Measurements from ENCODE around the gene ELMO1.

Gene ELMO1

GRCh38 chr7:36861656-36862055 is 587.0 kb downstream of the ELMO1 start:
- ATAC-seq, result no peak
- Mint-ChIP-seq H3K4me3 (no peak overlapping the region), H3K27me3 (no peaks in the 10 kb centered on the region), H3K4me1 (no peaks in the 10 kb centered on the region), H3K36me3 (peaks cover 92% of the 10 kb centered on the region), H3K27ac (no peak overlapping the region), H3K9me3 (no peaks in the 10 kb centered on the region)

- no peak overlapping the region for H3K27ac Mint-ChIP-seq
- H3K4me1 Mint-ChIP-seq, result no peaks in the 10 kb centered on the region
- no peak for ATAC-seq
- peaks cover 96% of the 10 kb centered on the region for H3K36me3 Mint-ChIP-seq
- H3K9me3 Mint-ChIP-seq, result no peaks in the 10 kb centered on the region
- H3K4me3 Mint-ChIP-seq, result no peak overlapping the region
- H3K27me3 Mint-ChIP-seq, result no peaks in the 10 kb centered on the region
These were observed 588.0 kb downstream of the ELMO1 start for GRCh38 chr7:36860681-36861080.

GRCh38 chr7:36855330-36855729 is 593.3 kb downstream of the ELMO1 start:
- peaks cover 14% of the 10 kb centered on the region for H3K9me3 Mint-ChIP-seq
- peaks cover 81% of the 10 kb centered on the region for H3K36me3 Mint-ChIP-seq
- H3K4me3 Mint-ChIP-seq, result no peak overlapping the region
- ATAC-seq, result no peak
- no peaks in the 10 kb centered on the region for H3K27me3 Mint-ChIP-seq
- H3K4me1 Mint-ChIP-seq, result no peaks in the 10 kb centered on the region
- H3K27ac Mint-ChIP-seq, result no peak overlapping the region

GRCh38 chr7:36854652-36855051 is 594.0 kb downstream of the ELMO1 start:
- no peaks in the 10 kb centered on the region for H3K27me3 Mint-ChIP-seq
- H3K27ac Mint-ChIP-seq, result no peak overlapping the region
- H3K4me1 Mint-ChIP-seq, result no peaks in the 10 kb centered on the region
- H3K9me3 Mint-ChIP-seq, result peaks cover 16% of the 10 kb centered on the region
- ATAC-seq, result no peak
- peaks cover 74% of the 10 kb centered on the region for H3K36me3 Mint-ChIP-seq
- H3K4me3 Mint-ChIP-seq, result no peak overlapping the region

GRCh38 chr7:36852931-36853330 is 595.7 kb downstream of the ELMO1 start:
- H3K4me1 Mint-ChIP-seq, result no peaks in the 10 kb centered on the region
- no peak for ATAC-seq
- H3K9me3 Mint-ChIP-seq, result peaks cover 20% of the 10 kb centered on the region
- no peaks in the 10 kb centered on the region for H3K27me3 Mint-ChIP-seq
- H3K27ac Mint-ChIP-seq, result no peak overlapping the region
- no peak overlapping the region for H3K4me3 Mint-ChIP-seq
- peaks cover 62% of the 10 kb centered on the region for H3K36me3 Mint-ChIP-seq

GRCh38 chr7:36852017-36852416 is 596.6 kb downstream of the ELMO1 start:
- ATAC-seq, result no peak
- no peaks in the 10 kb centered on the region for H3K4me1 Mint-ChIP-seq

GRCh38 chr7:36851382-36851781 is 597.3 kb downstream of the ELMO1 start:
- Mint-ChIP-seq H3K27me3 (no peaks in the 10 kb centered on the region), H3K36me3 (peaks cover 51% of the 10 kb centered on the region)
- ATAC-seq, result no peak

More at GRCh38 chr7:36852017-36852416, 596.6 kb downstream of the ELMO1 start:
- Mint-ChIP-seq H3K27me3 (no peaks in the 10 kb centered on the region), H3K4me3 (no peak overlapping the region), H3K36me3 (peaks cover 58% of the 10 kb centered on the region), H3K9me3 (peaks cover 23% of the 10 kb centered on the region), H3K27ac (no peak overlapping the region)

GRCh38 chr7:36847946-36848345 is 600.7 kb downstream of the ELMO1 start:
- ATAC-seq, result no peak
- no peak overlapping the region for H3K27ac Mint-ChIP-seq
- no peak overlapping the region for H3K4me3 Mint-ChIP-seq
- H3K4me1 Mint-ChIP-seq, result no peaks in the 10 kb centered on the region
- no peaks in the 10 kb centered on the region for H3K27me3 Mint-ChIP-seq
- H3K36me3 Mint-ChIP-seq, result peaks cover 25% of the 10 kb centered on the region
- peaks cover 27% of the 10 kb centered on the region for H3K9me3 Mint-ChIP-seq

More at GRCh38 chr7:36851382-36851781, 597.3 kb downstream of the ELMO1 start:
- no peak overlapping the region for H3K27ac Mint-ChIP-seq
- H3K9me3 Mint-ChIP-seq, result peaks cover 23% of the 10 kb centered on the region
- no peak overlapping the region for H3K4me3 Mint-ChIP-seq
- no peaks in the 10 kb centered on the region for H3K4me1 Mint-ChIP-seq

- no peak overlapping the region for H3K27ac Mint-ChIP-seq
- H3K27me3 Mint-ChIP-seq, result no peaks in the 10 kb centered on the region
- ATAC-seq, result no peak
- H3K36me3 Mint-ChIP-seq, result peaks cover 12% of the 10 kb centered on the region
- no peak overlapping the region for H3K4me3 Mint-ChIP-seq
- H3K9me3 Mint-ChIP-seq, result peaks cover 9% of the 10 kb centered on the region
- no peaks in the 10 kb centered on the region for H3K4me1 Mint-ChIP-seq
These were observed 604.3 kb downstream of the ELMO1 start for GRCh38 chr7:36844374-36844773.

GRCh38 chr7:36840904-36841303 is 607.8 kb downstream of the ELMO1 start:
- H3K4me3 Mint-ChIP-seq, result no peak overlapping the region
- H3K4me1 Mint-ChIP-seq, result no peaks in the 10 kb centered on the region
- H3K9me3 Mint-ChIP-seq, result peaks cover 6% of the 10 kb centered on the region
- no peaks in the 10 kb centered on the region for H3K27me3 Mint-ChIP-seq
- peaks cover 11% of the 10 kb centered on the region for H3K36me3 Mint-ChIP-seq
- H3K27ac Mint-ChIP-seq, result no peak overlapping the region
- ATAC-seq, result no peak

- peaks cover 9% of the 10 kb centered on the region for H3K36me3 Mint-ChIP-seq
- H3K27me3 Mint-ChIP-seq, result no peaks in the 10 kb centered on the region
- no peak overlapping the region for H3K4me3 Mint-ChIP-seq
- H3K9me3 Mint-ChIP-seq, result peaks cover 6% of the 10 kb centered on the region
- no peak overlapping the region for H3K27ac Mint-ChIP-seq
- H3K4me1 Mint-ChIP-seq, result no peaks in the 10 kb centered on the region
- peak; percentile 16 for ATAC-seq
These were observed 609.9 kb downstream of the ELMO1 start for GRCh38 chr7:36838616-36839225.

GRCh38 chr7:36831049-36831448 is 617.6 kb downstream of the ELMO1 start:
- Mint-ChIP-seq H3K27ac (no peak overlapping the region), H3K27me3 (no peaks in the 10 kb centered on the region), H3K4me1 (no peaks in the 10 kb centered on the region), H3K9me3 (peaks cover 7% of the 10 kb centered on the region), H3K36me3 (peaks cover 4% of the 10 kb centered on the region), H3K4me3 (no peak overlapping the region)
- ATAC-seq, result no peak

- Mint-ChIP-seq H3K9me3 (peaks cover 4% of the 10 kb centered on the region), H3K36me3 (no peaks in the 10 kb centered on the region), H3K4me3 (no peak overlapping the region), H3K27ac (no peak overlapping the region), H3K27me3 (no peaks in the 10 kb centered on the region), H3K4me1 (no peaks in the 10 kb centered on the region)
- no peak for ATAC-seq
These were observed 620.6 kb downstream of the ELMO1 start for GRCh38 chr7:36827726-36828703.

GRCh38 chr7:36825501-36825900 is 623.2 kb downstream of the ELMO1 start:
- H3K27me3 Mint-ChIP-seq, result no peaks in the 10 kb centered on the region
- H3K4me3 Mint-ChIP-seq, result no peak overlapping the region
- H3K4me1 Mint-ChIP-seq, result no peaks in the 10 kb centered on the region
- H3K27ac Mint-ChIP-seq, result no peak overlapping the region
- peaks cover 11% of the 10 kb centered on the region for H3K36me3 Mint-ChIP-seq
- no peak for ATAC-seq
- peaks cover 3% of the 10 kb centered on the region for H3K9me3 Mint-ChIP-seq

GRCh38 chr7:36823353-36823752 is 625.3 kb downstream of the ELMO1 start:
- H3K4me3 Mint-ChIP-seq, result no peak overlapping the region
- H3K9me3 Mint-ChIP-seq, result peaks cover 3% of the 10 kb centered on the region
- no peak for ATAC-seq
- peaks cover 8% of the 10 kb centered on the region for H3K4me1 Mint-ChIP-seq
- no peak overlapping the region for H3K27ac Mint-ChIP-seq
- H3K36me3 Mint-ChIP-seq, result peaks cover 11% of the 10 kb centered on the region
- no peaks in the 10 kb centered on the region for H3K27me3 Mint-ChIP-seq

- Mint-ChIP-seq H3K4me3 (no peak overlapping the region), H3K36me3 (peaks cover 11% of the 10 kb centered on the region), H3K9me3 (peaks cover 3% of the 10 kb centered on the region), H3K4me1 (peaks cover 8% of the 10 kb centered on the region), H3K27me3 (no peaks in the 10 kb centered on the region), H3K27ac (no peak overlapping the region)
- no peak for ATAC-seq
These were observed 627.0 kb downstream of the ELMO1 start for GRCh38 chr7:36821617-36822016.

Data from stimulated activated memory B cell treated with anti-CD40 and anti-IgM and Interleukin-4, amounts not matched to agents 10 μg/mL and 1 μg/mL and 100 μg/mL, for 72 hours (primary cell).